Measurements from ENCODE around the gene DDX25. TPM values are rescaled to one million over a fixed set of nuclear protein-coding genes. Genes with fewer than 3 reads are reported as not detected.

DDX25 gene
- total and polyA plus RNA-seq, 10 of the 15 experiments (the other 5 are each of a cell fraction or from before 2014, with no cell fraction given): 0.05 TPM; not detected in 9

GRCh38 chr11:125901872-125902271, 2.4 kb upstream of the DDX25 start (continued):
- TF ChIP-seq ZNF384 (IDR thresholded peaks at IDR 0.05; ENCODE audit: borderline replicate concordance, low read depth, low read length) (no peak), GATAD2B (conservative IDR thresholded peaks at IDR 0.05; ENCODE audit: low read depth) (no peak), CBX5 (IDR thresholded peaks at IDR 0.05; ENCODE audit: low read depth) (no peak), SIX5 (IDR thresholded peaks at IDR 0.05; ENCODE audit: low read depth, low read length, severe bottlenecking) (no peak), ZBTB33 (IDR thresholded peaks at IDR 0.05) (no peak), FOXK2 (IDR thresholded peaks at IDR 0.05) (no peak)
- TF ChIP-seq, protein P1, sequence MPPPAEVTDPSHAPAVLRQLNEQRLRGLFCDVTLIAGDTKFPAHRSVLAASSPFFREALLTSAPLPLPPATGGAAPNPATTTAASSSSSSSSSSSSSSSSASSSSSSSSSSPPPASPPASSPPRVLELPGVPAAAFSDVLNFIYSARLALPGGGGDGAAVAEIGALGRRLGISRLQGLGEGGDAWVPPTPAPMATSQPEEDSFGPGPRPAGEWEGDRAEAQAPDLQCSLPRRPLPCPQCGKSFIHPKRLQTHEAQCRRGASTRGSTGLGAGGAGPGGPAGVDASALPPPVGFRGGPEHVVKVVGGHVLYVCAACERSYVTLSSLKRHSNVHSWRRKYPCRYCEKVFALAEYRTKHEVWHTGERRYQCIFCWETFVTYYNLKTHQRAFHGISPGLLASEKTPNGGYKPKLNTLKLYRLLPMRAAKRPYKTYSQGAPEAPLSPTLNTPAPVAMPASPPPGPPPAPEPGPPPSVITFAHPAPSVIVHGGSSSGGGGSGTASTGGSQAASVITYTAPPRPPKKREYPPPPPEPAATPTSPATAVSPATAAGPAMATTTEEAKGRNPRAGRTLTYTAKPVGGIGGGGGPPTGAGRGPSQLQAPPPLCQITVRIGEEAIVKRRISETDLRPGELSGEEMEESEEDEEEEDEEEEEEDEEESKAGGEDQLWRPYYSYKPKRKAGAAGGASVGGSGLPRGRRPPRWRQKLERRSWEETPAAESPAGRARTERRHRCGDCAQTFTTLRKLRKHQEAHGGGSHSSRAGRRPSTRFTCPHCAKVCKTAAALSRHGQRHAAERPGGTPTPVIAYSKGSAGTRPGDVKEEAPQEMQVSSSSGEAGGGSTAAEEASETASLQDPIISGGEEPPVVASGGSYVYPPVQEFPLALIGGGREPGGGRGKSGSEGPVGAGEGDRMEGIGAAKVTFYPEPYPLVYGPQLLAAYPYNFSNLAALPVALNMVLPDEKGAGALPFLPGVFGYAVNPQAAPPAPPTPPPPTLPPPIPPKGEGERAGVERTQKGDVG (CRISPR knock-in tag; IDR thresholded peaks at IDR 0.05): no peak
- TF ChIP-seq, protein P2, sequence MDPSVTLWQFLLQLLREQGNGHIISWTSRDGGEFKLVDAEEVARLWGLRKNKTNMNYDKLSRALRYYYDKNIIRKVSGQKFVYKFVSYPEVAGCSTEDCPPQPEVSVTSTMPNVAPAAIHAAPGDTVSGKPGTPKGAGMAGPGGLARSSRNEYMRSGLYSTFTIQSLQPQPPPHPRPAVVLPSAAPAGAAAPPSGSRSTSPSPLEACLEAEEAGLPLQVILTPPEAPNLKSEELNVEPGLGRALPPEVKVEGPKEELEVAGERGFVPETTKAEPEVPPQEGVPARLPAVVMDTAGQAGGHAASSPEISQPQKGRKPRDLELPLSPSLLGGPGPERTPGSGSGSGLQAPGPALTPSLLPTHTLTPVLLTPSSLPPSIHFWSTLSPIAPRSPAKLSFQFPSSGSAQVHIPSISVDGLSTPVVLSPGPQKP (IDR thresholded peaks at IDR 0.05; ENCODE audit: low read depth, low read length): no peak

Measured in GM12878 (cell line).